Measurements from ENCODE around the gene C9orf85.

C9orf85 gene

DNA sequence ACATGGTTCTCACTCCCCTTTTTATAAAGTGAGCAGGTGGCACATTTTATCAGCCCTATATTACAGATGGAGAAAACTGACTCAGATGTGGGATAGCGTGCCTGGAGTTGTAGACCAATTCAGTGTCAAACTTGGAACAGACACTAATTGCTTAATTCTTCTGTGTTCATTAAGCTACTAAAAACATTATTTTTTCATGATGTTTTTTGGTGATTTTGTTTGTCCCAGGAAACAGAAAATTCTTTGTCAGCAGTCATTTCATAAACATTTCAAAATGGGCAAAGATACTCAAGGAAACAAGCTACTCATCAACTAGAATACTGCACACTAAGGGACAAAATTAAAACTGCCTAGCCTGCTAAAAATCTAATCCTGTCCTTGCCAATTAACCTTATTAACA, 2.6 kb upstream of the C9orf85 start:
- DNase-seq: no peak

DNA sequence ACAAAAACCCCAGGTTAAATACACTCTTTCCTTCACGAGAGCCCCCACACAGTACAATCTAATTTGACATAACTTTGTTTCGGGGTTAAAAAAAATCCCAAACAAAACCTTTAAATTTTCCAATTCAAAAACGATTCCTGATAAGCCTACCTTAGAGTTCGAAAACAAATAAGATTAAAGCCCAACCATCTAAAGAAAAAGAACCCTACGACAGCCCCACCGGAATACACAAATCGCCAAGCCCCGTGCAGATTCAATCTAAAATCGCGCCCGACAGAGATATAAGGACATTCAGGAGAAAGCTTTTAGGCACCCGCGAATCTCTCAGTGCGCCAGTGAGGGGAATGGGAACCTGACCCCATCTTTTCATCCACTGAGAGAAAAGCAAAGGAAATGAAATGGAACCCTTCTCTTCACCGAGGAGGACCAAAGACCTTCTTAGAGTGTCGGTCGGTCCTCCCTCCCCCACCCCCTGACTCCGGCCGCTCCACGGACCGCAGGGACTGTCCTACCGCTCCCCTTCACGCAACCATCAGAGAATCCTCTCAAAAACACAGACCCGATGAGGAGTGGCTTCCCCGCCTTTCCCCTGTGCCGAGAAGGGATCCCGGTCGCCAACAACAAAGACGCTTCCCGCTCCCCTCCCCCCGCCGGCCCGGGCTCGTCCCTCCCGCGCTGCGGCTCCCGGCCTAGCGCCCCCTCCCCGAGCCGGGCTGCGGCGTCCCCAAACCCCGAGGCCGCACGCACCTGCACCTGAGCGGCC, 1.4 kb upstream of the C9orf85 start:
- DNase-seq: no peak

DNA sequence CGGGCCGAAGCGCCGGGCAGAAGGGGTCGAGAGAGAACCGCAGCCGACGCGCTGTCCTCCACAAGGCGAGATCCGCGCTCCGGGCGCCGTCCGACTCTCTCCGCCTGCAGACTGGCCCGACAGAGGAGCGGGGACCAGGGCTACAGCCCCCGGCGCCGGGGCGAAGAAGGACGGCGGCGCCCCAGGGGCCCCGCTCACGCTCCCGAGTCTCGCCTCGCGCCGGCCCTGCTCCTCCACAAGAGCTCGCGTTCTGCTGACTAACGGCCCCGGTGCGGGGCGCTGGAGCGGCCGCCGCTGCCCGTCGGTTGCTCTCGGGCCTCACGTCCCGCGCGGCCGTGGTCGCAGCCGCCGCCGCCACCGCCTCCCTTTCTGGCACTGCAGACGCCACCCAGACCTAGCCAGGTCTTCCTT, 784 bp upstream of the C9orf85 start:
- peak; percentile 42 for DNase-seq

DNA sequence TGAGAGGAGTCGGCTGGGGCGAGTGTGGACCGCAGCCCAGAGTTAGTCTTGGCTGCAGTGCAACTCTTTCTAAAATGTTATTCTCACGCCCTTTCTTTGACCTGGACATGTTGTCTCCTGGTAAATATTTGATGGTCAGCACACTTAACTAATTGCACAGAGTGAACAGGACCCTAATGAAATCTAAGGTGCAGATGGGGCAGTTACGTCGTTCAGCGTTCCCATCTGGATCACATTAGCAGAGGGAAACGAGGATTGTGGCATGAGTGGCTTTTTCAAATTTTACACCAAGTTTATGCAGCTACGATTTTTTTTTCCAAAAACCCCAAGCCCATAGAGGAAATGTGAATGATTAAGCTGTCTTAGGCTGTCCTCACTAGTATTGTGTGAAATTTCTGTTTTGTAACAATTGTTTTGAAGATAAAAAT, 483 bp downstream of the C9orf85 start:
- no peak for DNase-seq

DNA sequence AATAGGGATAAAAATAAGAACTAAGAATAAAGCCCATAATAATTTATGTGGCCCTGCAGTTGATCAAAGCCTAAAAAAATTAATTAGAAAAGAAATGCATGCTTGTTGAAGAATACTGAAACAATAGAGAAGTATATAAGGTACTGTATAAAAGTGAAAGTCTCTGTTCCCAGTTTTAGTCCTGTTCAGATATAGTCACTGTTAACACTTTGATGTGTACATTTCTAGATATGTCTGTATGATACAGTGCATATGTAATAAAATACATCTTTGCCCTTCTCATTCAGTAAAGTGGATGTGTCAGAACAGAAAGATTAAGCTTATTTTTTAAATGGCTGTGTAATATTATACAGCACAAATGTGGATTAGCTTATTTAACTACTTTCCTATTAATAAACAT, 4.1 kb downstream of the C9orf85 start:
- no peak for DNase-seq

DNA sequence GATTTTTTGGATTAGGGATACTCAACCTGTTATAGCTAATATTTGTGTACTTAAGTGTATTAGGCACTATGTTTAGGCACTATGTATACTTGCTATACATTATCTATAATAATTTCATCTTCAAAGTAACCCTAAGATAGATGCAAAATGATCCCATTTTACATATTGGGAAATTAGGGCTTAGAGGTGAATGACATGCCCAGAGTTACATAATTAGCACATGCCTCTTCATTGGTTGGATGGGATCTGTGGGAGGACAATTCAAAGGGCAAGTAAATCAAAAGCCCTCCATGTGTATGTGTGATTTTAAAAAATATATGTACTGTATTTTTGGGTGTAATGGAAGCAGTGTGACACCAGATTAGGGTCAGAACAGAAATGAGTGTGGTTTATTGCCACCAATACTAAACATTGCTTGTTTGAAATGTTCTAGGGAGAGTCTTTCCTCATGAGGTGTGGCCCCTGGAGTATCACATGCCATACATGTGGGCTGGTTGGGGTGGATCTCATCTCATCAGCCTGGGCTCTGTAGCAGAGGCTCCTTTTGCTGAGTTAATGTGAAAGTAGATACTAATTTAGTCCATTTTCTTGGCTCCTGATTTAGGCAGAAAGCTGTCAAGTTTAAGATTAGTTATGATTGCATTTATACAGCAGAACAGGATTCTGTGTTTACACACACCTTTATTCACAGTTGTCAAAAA, 5.5 kb downstream of the C9orf85 start:
- no peak for DNase-seq

DNA sequence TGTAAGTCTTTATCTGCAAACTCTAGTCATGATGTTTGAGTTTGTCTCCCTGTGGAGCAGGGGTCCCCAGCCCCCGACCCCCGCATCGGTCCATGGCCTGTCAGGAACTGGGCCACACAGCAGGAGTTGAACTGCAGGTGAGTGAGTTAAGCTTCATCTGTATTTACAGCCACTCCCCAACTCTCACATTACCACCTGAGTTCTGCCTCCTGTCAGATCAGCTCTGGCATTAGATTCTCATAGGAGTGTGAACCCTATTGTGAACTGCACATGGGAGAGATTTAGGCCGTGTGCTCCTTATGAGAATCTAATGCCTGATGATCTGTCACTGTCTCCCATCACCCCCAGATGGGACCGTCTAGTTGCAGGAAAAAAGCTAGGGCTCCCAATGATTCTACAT, 7.0 kb downstream of the C9orf85 start:
- DNase-seq: no peak

DNA sequence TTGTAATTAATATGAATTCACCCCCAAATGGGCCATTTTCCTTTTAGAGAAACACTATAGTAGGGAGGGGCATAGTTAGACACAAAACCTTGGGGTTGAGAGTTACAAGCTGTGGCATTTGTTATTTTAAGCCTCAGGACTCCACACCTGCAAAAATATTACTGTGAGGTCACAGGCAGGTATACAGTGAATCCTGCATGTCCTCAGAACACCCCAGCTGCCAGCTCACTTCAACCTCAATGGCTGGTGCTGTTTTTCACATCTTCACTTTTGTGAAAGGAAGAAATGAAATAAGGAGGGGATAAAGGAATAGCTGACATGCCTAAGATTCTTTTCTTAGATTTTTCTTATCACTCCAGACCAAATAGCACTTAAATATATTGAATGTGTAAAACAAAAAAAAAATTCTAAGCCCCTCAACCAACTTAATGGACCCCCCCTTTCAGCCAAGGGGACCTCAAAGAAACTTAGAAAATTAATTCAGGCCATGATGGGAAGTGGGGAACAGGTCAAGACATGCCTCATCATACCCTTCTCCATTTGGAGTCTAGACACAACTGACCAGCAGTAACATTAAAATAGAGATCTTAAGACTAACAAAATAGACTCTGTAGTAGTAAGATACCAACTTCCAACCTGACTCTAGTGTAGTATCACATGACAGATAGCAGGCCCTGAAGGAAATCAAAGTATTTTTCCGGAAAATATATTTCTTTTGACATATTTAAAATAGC, 9.2 kb downstream of the C9orf85 start:
- no peak for DNase-seq

DNA sequence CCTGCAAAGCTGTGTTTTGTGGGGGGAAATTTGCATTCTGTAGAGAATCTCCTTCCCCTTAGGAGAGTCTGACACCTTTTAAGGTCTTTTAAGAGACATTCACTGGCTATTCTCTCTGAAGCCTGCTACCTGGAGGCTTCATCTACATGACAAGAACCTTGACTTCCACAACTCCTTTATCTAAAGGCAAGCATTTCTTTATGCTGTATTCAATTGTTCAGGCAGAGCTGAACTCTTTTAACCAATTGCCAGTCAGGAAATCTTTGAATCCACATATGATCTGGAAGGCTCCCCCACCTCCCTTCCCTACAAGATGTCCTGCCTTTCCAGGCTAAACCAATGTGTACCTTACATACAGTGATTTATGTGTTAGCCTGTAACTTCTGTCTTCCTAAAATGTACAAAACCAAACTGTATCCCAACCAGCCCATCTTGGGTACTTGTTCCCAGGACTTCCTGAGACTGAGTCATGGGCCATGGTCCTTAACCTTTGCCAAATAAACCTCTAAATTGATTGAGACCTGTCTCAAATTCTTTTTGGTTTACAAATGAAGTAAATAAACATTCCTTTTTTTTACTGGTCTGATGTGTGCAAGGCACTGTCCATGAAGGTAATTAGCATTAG, 9.9 kb downstream of the C9orf85 start:
- no peak for DNase-seq

DNA sequence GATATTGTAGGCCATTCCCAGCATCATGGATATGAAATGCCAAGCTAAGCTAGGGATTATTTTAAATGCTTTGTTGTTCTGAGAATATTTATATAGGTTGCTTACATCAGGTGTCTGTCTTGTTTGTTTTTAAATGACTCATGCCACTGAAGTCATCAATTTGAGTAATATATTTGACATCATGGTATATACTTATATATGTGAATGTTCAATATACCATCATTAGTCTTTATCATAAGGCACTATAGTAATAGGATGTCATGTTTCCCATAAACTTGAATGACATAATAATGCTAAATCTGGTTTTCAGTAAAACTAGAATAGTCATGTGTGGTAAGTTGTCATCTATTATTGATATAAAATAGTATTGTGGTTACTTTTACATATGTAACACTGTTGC, 13.1 kb downstream of the C9orf85 start:
- DNase-seq: no peak

DNA sequence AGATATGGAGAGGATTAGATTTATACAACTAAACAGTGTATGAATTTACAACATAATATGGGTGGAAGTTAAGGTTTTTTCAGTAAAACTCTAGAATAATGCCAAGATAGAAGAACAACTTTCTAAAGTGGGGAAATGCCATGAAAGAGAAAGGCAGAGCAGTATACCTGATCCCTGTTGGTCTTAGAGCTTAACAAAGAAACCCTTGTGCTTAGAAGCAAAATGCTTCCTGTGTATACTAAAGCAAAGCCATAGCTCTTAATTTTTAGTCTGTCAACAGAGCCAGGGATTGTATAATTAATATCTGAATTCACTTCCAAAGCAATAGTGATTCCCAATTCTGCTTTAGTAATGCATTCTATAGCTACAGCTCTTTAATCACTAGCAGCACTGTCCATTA, 14.4 kb downstream of the C9orf85 start:
- no peak for DNase-seq

DNA sequence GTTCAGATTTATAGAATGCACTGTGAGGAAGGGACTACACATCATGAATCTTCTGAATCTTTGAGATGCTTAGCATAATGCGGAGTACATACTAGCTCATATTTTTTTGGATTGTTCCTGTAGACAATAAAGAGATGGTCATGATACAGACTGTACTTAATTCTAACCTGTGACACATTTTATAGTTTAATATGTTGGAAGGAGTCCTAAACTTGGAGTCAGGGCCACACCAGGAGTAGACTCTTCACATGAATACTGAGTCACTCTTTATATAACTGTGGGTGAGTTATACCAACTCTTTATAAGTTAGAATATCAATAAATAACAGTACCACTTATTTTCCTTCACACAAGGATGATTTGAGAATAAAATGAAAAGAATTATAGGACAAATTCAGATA, 16.9 kb downstream of the C9orf85 start:
- no peak for DNase-seq

DNA sequence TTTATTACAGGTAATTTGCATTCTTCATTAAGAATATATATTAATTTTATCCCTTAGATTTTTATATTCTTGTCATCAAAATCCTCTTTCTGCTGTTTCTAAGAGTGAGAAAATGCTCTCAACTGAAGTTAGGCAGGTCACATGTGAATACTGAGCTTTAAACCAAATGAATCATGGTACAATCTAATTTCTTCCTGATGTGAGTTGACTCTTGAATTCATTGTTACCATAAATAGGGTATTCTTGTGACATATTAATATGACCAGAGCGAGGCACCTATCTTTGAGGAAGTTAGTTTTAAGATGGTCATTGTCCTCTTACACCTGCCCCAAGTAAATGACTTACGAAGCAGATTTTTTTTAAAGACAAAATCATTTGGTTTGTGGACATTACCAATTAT, 17.4 kb downstream of the C9orf85 start:
- no peak for DNase-seq

DNA sequence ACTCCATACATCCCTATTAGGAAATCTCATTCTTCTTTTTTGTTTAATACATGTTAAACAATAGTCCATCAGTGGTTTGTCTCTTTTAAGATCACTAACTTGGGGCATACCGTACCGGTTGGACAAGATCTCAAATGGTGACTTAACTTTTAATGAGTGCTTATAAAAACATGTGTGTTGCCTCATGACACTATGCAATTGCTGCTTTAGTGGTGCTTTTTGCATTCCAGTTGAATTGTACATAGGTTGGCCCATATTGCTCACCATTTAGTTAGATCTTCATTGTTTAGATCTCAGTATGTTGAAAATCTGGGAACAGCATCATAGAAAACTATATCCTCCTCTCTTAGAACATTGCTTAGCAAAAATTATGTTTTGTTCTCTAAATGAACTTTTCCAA, 17.8 kb downstream of the C9orf85 start:
- DNase-seq: no peak

DNA sequence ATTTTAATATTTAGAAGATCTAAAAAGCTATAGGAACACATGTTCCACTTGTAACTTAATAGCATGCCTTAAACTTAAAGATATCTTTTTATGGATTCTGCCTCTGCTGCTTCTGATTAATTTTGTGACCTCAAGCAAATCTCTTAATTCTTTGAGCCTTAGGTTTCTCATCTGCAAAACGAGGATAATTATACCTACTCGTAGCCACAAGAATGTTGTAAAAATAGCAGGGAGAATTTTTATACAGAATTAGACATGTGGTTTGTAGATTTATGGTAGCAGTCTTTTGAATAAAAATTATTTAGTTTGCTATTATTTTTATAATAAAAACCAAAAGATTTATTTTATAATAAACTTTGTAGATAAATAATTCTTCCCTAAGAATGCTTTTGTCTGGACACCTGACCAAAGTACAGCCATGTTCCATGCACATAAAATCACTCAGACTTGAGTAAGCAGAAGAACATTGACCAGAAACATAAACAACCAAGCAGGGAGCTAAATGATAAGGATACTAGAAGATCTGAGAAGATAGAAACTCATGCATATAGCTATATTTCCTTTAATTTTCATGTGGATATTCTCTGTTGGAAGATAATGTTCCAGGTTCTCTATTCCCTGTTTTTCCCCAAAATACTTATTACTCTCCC, 18.5 kb downstream of the C9orf85 start:
- DNase-seq: no peak

DNA sequence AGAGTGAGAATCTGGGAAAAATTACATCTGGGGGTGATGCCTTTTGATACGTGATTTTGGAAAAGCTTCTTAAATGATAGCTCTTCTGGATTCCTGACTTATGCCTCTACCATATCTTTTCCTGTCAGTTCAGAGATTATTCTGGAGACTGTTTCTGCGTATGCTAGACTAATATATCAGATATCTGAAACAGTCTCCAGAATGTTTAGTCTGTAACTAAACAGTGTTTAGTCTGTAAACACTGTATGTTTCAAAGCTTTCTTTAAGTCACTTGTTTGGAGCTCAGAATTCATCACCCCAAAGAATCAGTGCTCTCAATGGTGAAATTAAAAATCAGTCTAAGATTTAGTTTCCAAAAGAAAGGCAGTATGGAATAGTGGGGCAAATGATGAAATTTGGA, 19.7 kb downstream of the C9orf85 start:
- DNase-seq: no peak

DNA sequence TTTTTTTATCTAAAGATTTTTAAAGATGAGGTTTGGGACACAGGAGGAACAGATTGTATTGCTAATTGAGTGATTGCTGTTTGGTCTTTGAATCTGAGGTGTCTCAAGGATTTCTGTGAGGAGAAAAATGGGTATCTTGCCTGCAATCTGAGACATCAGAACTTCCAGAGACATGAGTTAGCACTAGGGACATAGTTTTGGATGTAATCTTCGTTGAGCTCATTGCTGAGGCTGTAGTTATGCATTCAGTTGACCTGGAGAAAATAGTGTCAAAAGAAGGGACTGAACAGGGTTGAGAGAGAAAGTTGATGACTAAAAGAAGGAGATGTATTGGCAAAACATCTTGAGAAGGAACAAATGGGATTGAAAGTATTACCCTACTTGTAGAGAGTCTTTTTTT, 24.6 kb downstream of the C9orf85 start:
- no peak for DNase-seq

DNA sequence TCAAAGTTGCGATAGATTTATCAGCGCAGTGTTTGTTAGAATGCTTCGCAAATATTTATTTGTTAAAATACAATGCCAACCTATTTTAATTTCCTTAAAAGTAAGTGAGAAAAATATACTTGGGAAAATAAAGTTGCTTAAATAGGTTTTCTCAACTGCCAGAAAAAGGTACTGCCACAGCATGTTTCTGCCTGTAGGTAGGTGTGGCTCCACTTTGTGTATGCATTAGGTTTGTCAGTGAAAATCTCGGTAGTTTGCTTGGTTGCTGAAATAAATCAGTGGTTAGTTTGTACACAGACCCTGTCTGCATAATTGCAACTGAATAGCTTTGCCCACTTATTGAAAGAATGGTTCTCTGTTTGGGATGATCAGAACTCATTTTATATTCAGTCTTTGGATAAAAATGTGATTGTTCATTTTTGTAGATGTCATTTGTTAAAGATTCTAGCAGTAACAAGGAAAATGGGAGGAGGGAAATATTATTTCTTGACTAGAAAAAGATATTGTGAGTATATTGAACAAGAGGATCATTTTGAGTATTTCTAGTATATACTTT, 25.7 kb downstream of the C9orf85 start:
- no peak for DNase-seq

DNA sequence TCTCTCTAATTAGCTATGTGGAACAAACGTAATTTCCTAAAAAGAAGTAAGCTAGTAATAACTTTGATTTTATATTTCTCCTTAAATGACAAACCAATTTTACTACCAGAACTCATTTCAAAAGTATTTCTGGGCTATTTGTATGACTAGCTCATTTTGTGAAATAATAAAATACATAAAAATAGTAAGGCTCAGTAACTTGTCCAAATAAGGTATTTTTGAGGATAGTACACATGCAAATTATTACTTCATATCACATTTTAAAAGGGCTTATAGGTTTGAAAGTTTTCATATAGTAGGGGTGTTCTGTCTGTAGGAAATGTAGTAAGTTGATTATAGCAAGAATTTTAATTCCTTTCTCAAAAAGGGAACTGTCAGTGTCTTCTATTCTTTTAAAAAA, 26.5 kb downstream of the C9orf85 start:
- DNase-seq: no peak

DNA sequence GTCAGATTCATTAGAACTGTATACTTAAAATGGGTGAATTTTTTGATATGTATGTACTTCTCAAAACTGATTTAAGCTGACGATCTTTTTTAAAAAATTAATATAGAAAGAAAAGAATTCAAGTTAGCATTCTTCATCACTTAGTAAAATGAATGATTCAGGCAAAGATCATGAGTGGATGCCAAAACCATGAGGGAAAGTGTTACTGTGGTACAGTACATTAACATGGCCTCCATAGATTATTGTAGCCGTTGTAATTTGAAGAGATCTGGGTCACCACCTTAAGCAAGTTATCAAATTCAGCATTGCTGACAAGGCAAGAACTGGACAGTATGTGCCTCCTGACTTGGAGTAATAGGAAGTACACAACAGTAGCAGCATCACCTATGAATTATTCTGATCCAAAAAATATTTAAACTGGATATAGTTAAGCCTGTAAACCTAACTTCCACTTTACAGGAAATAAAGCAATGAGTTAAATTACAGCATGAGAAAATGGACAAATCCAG, 29.7 kb downstream of the C9orf85 start:
- DNase-seq: no peak

DNA sequence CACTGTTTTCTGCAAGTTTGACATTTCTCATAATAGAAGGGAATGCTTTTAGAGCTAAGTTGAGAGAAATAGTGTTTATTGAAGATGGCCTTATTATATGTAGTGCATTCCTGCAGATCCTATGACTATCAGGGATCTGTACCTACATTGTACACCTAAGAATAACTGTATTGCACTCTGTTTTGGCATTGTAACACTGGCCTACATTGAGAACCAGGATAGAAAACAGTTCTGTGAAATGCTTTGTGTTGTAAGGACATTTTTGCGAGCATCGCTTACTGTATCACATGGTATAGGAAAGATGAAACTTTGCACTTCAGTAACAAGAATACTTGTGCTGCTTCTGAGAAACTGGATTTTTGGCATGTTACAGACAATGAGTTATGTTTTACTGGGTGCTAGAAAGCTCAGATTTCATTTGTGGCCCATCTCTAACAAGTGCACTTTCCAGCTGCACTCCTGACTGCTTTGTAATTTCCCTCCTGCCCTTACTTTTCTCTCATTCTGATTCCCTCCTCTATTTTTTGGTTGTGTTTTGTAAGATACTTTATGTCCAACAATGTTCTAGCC, 30.6 kb downstream of the C9orf85 start:
- DNase-seq: no peak

DNA sequence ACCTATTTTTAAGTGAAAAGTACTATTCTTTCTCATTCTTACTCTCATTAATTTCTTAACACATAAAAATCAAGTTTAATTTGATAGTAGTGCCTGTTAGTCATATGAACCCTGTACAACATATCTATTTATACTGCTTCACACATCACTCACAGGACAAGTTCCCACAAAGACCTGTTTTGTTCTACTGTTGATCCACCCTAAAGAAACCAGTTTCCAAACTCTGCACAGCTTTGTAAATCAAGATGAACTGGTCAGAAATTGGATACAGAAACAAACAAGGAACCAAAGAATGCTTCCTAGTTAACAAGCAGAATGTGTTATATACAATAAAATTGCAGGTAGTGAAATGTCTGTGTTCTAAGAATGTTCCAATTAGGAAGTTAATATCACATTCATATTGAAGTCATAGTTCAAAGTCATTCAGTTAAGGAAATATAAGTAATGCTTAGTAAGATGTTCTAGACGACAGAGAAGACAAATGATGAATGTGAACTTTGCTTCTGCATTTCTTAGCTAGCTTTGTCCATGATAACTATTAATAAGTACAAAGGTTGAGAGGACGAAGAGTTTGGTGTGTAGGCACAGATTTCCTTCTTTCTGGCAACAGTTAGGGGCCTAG, 33.4 kb downstream of the C9orf85 start:
- no peak for DNase-seq

Measured in NCI-H526 treated with DMSO at 0.1 percent for 48 hours (cell line).